ENCODE measurements around the gene TAF4B.

DNA sequence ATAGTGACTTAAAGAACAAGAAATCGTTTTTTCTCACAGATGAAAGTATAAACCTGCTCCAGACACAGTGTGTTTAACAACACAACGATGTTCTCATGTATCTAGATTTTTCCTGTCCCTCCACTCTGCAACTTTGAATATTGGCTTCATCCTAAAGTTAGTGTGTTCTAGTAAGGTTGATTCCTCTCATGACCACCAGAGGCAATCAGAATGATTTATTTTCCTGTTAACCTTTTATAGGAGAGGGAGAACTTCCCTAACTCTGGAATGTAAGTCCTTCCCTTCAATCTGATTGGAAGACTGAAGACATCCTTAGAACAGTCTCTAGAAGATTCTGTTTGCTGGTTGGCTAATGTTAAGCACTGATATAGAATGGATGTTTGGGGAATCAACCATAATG lies 41.0 kb upstream of the TAF4B start:
- TF ChIP-seq EP300 (IDR thresholded peaks at IDR 0.05; ENCODE audit: borderline replicate concordance) (no peak), CREB1 (IDR thresholded peaks at IDR 0.05; ENCODE audit: low read depth) (no peak), TAF1 (IDR thresholded peaks at IDR 0.05; ENCODE audit: low read depth) (no peak), YY1 (IDR thresholded peaks at IDR 0.05; ENCODE audit: low read depth) (no peak), REST (IDR thresholded peaks at IDR 0.05; ENCODE audit: low read depth) (no peak), RAD21 (IDR thresholded peaks at IDR 0.05; ENCODE audit: low read depth) (no peak), ZBTB7A (IDR thresholded peaks at IDR 0.05; ENCODE audit: low read depth) (no peak), TCF12 (IDR thresholded peaks at IDR 0.05; ENCODE audit: low read depth) (no peak), TEAD4 (IDR thresholded peaks at IDR 0.05) (no peak), EGR1 (IDR thresholded peaks at IDR 0.05) (no peak), FOXM1 (IDR thresholded peaks at IDR 0.05; ENCODE audit: borderline replicate concordance, low read depth) (no peak)
- TF ChIP-seq, protein P1, sequence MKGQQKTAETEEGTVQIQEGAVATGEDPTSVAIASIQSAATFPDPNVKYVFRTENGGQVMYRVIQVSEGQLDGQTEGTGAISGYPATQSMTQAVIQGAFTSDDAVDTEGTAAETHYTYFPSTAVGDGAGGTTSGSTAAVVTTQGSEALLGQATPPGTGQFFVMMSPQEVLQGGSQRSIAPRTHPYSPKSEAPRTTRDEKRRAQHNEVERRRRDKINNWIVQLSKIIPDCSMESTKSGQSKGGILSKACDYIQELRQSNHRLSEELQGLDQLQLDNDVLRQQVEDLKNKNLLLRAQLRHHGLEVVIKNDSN (IDR thresholded peaks at IDR 0.05), result no peak
- TF ChIP-seq, protein P2, sequence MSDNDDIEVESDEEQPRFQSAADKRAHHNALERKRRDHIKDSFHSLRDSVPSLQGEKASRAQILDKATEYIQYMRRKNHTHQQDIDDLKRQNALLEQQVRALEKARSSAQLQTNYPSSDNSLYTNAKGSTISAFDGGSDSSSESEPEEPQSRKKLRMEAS (IDR thresholded peaks at IDR 0.05), result no peak
